SK-N-SH treated with all-trans-retinoic acid at 6 μM for 48 hours (cell line): ENCODE data around the gene ANTXR2.

Source experiments
- ATAC-seq: fragments of 200-7000 bp; cut with Tn5 transposase; 3 replicates; pipeline ENCODE4 v1.9.1; 2020; ENCODE audit warnings: mild to moderate bottlenecking, moderate library complexity
- ARNTL ChIP-seq: fragments of 450-650 bp; formaldehyde crosslinking; IDR thresholded peaks from 2 replicates; pipeline ENCODE4 v1.5.0; 2020; ENCODE audit warnings: low read depth, mild to moderate bottlenecking, moderate library complexity, borderline replicate concordance
- BACH2 ChIP-seq: fragments of 250-450 bp; sonication (Bioruptor Pico); IDR thresholded peaks from 2 replicates; pipeline ENCODE4 v1.9.0; 2021; ENCODE audit warnings: mild to moderate bottlenecking, borderline replicate concordance
- CSDC2 ChIP-seq: fragments of 250-450 bp; sonication (Bioruptor Pico); IDR thresholded peaks from 2 replicates; pipeline ENCODE4 v1.5.0; 2020; ENCODE audit warnings: mild to moderate bottlenecking, moderate library complexity
- ESRRG ChIP-seq: fragments of 250-450 bp; sonication (Bioruptor Pico); IDR thresholded peaks from 2 replicates; pipeline ENCODE4 v1.6.1; 2021; ENCODE audit warnings: mild to moderate bottlenecking
- GLIS3 ChIP-seq: fragments of 250-450 bp; sonication (Bioruptor Pico); IDR thresholded peaks from 2 replicates; pipeline ENCODE4 v1.5.0; 2020; ENCODE audit warnings: mild to moderate bottlenecking, moderate library complexity
- ISL1 ChIP-seq: fragments of 250-450 bp; sonication (Bioruptor Pico); IDR thresholded peaks from 2 replicates; pipeline ENCODE4 v2.1.2; 2022; ENCODE audit warnings: mild to moderate bottlenecking, moderate library complexity
- OSR1 ChIP-seq: fragments of 250-450 bp; sonication (Bioruptor Pico); IDR thresholded peaks from 2 replicates; pipeline ENCODE4 v1.8.0; 2022; ENCODE audit warnings: moderate library complexity, mild to moderate bottlenecking, inconsistent platforms
- PPARA ChIP-seq: fragments of 250-450 bp; sonication (Bioruptor Pico); IDR thresholded peaks from 2 replicates; pipeline ENCODE4 v1.5.0; 2020; ENCODE audit warnings: mild to moderate bottlenecking, borderline replicate concordance
- RARB ChIP-seq: fragments of 250-450 bp; sonication (Bioruptor Pico); IDR thresholded peaks from 2 replicates; pipeline ENCODE4 v1.8.0; 2021; ENCODE audit warnings: mild to moderate bottlenecking, moderate library complexity
- SNAI2 ChIP-seq: fragments of 250-450 bp; sonication (Bioruptor Pico); IDR thresholded peaks from 2 replicates; pipeline ENCODE4 v1.5.0; 2020; ENCODE audit warnings: mild to moderate bottlenecking, moderate library complexity
- TCF4 ChIP-seq: fragments of 250-450 bp; sonication (Bioruptor Pico); IDR thresholded peaks from 2 replicates; pipeline ENCODE4 v1.8.0; 2021; ENCODE audit warnings: mild to moderate bottlenecking, moderate library complexity, borderline replicate concordance
- TOX ChIP-seq: fragments of 250-450 bp; sonication (Bioruptor Pico); IDR thresholded peaks from 2 replicates; pipeline ENCODE4 v1.8.0; 2021; ENCODE audit warnings: mild to moderate bottlenecking, moderate library complexity, borderline replicate concordance
- ZC3H10 ChIP-seq: fragments of 250-450 bp; sonication (Bioruptor Pico); IDR thresholded peaks from 2 replicates; pipeline ENCODE4 v1.5.1; 2021; ENCODE audit warnings: mild to moderate bottlenecking, moderate library complexity
- ZFP3 ChIP-seq: fragments of 250-450 bp; sonication (Bioruptor Pico); IDR thresholded peaks from 2 replicates; pipeline ENCODE4 v1.5.0; 2020; ENCODE audit warnings: mild to moderate bottlenecking, moderate library complexity
- ZFP30 ChIP-seq: fragments of 450-650 bp; formaldehyde crosslinking; IDR thresholded peaks from 2 replicates; pipeline ENCODE4 v1.5.0; 2022; ENCODE audit warnings: mild to moderate bottlenecking, moderate library complexity
- ZNF565 ChIP-seq: fragments of 450-650 bp; formaldehyde crosslinking; conservative IDR thresholded peaks from 2 replicates; pipeline ENCODE4 v1.5.0; 2020; ENCODE audit warnings: low read depth, mild to moderate bottlenecking, moderate library complexity
- ZNF70 ChIP-seq: fragments of 450-650 bp; formaldehyde crosslinking; IDR thresholded peaks from 2 replicates; pipeline ENCODE4 v1.5.0; 2020; ENCODE audit warnings: mild to moderate bottlenecking, moderate library complexity
- ZNF8 ChIP-seq: fragments of 450-650 bp; formaldehyde crosslinking; IDR thresholded peaks from 2 replicates; pipeline ENCODE4 v1.5.0; 2020; ENCODE audit warnings: mild to moderate bottlenecking, moderate library complexity
- TF ChIP-seq, protein P1 (sequence below): fragments of 250-450 bp; sonication (Bioruptor Pico); IDR thresholded peaks from 2 replicates; pipeline ENCODE4 v1.5.1; 2021; ENCODE audit warnings: mild to moderate bottlenecking, moderate library complexity
- TF ChIP-seq, protein P2 (sequence below): fragments of 250-450 bp; sonication (Bioruptor Pico); IDR thresholded peaks from 2 replicates; pipeline ENCODE4 v1.5.0; 2020; ENCODE audit warnings: mild to moderate bottlenecking, moderate library complexity
- TF ChIP-seq, protein P3 (sequence below): fragments of 250-450 bp; sonication (Bioruptor Pico); IDR thresholded peaks from 2 replicates; pipeline ENCODE4 v1.8.0; 2020; ENCODE audit warnings: mild to moderate bottlenecking, moderate library complexity, borderline replicate concordance
- TF ChIP-seq, protein P4 (sequence below): fragments of 250-450 bp; sonication (Bioruptor Pico); IDR thresholded peaks from 2 replicates; pipeline ENCODE4 v1.8.0; 2021; ENCODE audit warnings: low read depth, mild to moderate bottlenecking, moderate library complexity, borderline replicate concordance
- TF ChIP-seq, protein P5 (sequence below): fragments of 250-450 bp; sonication (Bioruptor Pico); IDR thresholded peaks from 2 replicates; pipeline ENCODE4 v1.5.1; 2020; ENCODE audit warnings: low read depth, mild to moderate bottlenecking, moderate library complexity

ANTXR2 gene

DNA sequence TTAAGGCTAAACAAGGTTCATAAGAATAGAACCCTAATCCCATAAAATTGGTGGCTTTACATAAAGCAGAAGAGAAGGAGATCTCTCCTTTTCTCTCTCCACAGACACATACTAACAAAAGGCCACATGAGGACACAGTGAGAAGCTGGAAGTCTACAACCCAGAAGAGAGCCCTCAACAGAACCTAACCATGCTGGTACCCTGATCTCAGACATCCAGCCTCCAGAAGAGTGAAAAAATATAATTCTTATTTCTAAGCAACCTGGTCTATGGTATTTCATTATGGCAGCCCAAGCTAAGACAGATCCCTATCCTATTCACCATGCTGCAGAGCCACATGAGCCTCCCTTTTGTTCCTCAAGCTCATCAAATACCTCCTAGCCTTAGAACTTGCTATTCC is 195.5 kb downstream of the ANTXR2 start:
- TF ChIP-seq, protein P1, sequence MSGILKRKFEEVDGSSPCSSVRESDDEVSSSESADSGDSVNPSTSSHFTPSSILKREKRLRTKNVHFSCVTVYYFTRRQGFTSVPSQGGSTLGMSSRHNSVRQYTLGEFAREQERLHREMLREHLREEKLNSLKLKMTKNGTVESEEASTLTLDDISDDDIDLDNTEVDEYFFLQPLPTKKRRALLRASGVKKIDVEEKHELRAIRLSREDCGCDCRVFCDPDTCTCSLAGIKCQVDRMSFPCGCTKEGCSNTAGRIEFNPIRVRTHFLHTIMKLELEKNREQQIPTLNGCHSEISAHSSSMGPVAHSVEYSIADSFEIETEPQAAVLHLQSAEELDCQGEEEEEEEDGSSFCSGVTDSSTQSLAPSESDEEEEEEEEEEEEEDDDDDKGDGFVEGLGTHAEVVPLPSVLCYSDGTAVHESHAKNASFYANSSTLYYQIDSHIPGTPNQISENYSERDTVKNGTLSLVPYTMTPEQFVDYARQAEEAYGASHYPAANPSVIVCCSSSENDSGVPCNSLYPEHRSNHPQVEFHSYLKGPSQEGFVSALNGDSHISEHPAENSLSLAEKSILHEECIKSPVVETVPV (CRISPR knock-in tag), result no peak
- TF ChIP-seq, protein P2, sequence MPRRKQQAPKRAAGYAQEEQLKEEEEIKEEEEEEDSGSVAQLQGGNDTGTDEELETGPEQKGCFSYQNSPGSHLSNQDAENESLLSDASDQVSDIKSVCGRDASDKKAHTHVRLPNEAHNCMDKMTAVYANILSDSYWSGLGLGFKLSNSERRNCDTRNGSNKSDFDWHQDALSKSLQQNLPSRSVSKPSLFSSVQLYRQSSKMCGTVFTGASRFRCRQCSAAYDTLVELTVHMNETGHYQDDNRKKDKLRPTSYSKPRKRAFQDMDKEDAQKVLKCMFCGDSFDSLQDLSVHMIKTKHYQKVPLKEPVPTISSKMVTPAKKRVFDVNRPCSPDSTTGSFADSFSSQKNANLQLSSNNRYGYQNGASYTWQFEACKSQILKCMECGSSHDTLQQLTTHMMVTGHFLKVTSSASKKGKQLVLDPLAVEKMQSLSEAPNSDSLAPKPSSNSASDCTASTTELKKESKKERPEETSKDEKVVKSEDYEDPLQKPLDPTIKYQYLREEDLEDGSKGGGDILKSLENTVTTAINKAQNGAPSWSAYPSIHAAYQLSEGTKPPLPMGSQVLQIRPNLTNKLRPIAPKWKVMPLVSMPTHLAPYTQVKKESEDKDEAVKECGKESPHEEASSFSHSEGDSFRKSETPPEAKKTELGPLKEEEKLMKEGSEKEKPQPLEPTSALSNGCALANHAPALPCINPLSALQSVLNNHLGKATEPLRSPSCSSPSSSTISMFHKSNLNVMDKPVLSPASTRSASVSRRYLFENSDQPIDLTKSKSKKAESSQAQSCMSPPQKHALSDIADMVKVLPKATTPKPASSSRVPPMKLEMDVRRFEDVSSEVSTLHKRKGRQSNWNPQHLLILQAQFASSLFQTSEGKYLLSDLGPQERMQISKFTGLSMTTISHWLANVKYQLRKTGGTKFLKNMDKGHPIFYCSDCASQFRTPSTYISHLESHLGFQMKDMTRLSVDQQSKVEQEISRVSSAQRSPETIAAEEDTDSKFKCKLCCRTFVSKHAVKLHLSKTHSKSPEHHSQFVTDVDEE (CRISPR knock-in tag), result no peak
- no peak for TF ChIP-seq BACH2
- TF ChIP-seq OSR1 (CRISPR knock-in tag), result no peak
- no peak for TF ChIP-seq ARNTL (CRISPR knock-in tag)
- TF ChIP-seq GLIS3 (CRISPR knock-in tag), result no peak
- TF ChIP-seq TCF4 (CRISPR knock-in tag), result no peak
- TF ChIP-seq, protein P3, sequence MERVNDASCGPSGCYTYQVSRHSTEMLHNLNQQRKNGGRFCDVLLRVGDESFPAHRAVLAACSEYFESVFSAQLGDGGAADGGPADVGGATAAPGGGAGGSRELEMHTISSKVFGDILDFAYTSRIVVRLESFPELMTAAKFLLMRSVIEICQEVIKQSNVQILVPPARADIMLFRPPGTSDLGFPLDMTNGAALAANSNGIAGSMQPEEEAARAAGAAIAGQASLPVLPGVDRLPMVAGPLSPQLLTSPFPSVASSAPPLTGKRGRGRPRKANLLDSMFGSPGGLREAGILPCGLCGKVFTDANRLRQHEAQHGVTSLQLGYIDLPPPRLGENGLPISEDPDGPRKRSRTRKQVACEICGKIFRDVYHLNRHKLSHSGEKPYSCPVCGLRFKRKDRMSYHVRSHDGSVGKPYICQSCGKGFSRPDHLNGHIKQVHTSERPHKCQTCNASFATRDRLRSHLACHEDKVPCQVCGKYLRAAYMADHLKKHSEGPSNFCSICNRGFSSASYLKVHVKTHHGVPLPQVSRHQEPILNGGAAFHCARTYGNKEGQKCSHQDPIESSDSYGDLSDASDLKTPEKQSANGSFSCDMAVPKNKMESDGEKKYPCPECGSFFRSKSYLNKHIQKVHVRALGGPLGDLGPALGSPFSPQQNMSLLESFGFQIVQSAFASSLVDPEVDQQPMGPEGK, result no peak
- TF ChIP-seq ISL1 (CRISPR knock-in tag), result no peak
- no peak for TF ChIP-seq ZNF565
- TF ChIP-seq SNAI2 (CRISPR knock-in tag), result no peak
- TF ChIP-seq, protein P4, sequence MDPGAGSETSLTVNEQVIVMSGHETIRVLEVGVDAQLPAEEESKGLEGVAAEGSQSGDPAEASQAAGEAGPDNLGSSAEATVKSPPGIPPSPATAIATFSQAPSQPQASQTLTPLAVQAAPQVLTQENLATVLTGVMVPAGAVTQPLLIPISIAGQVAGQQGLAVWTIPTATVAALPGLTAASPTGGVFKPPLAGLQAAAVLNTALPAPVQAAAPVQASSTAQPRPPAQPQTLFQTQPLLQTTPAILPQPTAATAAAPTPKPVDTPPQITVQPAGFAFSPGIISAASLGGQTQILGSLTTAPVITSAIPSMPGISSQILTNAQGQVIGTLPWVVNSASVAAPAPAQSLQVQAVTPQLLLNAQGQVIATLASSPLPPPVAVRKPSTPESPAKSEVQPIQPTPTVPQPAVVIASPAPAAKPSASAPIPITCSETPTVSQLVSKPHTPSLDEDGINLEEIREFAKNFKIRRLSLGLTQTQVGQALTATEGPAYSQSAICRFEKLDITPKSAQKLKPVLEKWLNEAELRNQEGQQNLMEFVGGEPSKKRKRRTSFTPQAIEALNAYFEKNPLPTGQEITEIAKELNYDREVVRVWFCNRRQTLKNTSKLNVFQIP (CRISPR knock-in tag), result no peak
- TF ChIP-seq ZFP3 (CRISPR knock-in tag), result no peak
- TF ChIP-seq RARB (CRISPR knock-in tag), result no peak
- no peak for TF ChIP-seq TOX
- no peak for TF ChIP-seq ZNF70
- TF ChIP-seq, protein P5, sequence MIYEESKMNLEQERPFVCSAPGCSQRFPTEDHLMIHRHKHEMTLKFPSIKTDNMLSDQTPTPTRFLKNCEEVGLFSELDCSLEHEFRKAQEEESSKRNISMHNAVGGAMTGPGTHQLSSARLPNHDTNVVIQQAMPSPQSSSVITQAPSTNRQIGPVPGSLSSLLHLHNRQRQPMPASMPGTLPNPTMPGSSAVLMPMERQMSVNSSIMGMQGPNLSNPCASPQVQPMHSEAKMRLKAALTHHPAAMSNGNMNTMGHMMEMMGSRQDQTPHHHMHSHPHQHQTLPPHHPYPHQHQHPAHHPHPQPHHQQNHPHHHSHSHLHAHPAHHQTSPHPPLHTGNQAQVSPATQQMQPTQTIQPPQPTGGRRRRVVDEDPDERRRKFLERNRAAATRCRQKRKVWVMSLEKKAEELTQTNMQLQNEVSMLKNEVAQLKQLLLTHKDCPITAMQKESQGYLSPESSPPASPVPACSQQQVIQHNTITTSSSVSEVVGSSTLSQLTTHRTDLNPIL (CRISPR knock-in tag), result no peak
- no peak for TF ChIP-seq ZNF8 (CRISPR knock-in tag)
- TF ChIP-seq PPARA, result no peak
- no peak for TF ChIP-seq ZC3H10 (CRISPR knock-in tag)

DNA sequence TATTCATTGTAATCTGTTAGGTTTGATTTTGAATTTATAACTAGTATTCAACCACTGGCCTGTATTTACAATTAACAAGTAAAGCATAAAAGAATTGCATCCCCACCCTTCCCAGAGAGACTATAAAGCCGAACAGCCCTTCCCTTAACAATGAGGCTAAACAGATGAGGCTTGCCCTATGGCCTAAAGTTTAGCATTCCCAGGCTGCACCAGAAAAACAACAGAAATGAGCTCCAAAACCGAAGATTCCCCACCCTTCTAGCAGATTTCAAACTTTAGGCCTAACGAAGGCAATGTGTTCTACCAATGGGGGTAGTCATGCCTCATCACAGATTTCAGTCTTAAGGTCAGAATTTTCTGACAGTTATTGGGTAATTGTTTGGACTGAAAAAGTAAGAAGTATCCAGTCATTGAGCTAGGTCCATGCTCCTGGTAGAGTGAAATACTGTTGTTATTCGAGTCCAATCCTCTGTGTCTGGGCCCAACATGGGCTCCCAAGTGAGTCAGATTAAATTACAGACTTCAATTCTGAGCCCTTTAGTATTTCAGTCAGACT is 197.6 kb downstream of the ANTXR2 start:
- TF ChIP-seq ESRRG (no peak), CSDC2 (no peak), ZNF565 (no peak), SNAI2 (CRISPR knock-in tag) (no peak), TOX (no peak), BACH2 (no peak), ZFP30 (CRISPR knock-in tag) (no peak), OSR1 (CRISPR knock-in tag) (no peak), ZNF70 (no peak)
- TF ChIP-seq, protein P2 (CRISPR knock-in tag), result no peak
- ATAC-seq, result no peak

More for the DNA sequence above, 195.5 kb downstream of the ANTXR2 start:
- ATAC-seq, result no peak
